ENCODE data around the gene BRAF. TPM values are rescaled to one million over a fixed set of nuclear protein-coding genes. Genes with fewer than 3 reads are reported as not detected.
A peak's percentile ranks its signal among the peaks of the same experiment; 100 is the strongest.
"Not testable (repeated sequence)": the region's sequence is repeated elsewhere in the genome, so short reads cannot be mapped to it uniquely, and the experiment has no call there.

Gene BRAF
- total RNA-seq, 6 experiments from 2014 or later, result 9.0 to 17.7 (median 13.2) TPM

DNA sequence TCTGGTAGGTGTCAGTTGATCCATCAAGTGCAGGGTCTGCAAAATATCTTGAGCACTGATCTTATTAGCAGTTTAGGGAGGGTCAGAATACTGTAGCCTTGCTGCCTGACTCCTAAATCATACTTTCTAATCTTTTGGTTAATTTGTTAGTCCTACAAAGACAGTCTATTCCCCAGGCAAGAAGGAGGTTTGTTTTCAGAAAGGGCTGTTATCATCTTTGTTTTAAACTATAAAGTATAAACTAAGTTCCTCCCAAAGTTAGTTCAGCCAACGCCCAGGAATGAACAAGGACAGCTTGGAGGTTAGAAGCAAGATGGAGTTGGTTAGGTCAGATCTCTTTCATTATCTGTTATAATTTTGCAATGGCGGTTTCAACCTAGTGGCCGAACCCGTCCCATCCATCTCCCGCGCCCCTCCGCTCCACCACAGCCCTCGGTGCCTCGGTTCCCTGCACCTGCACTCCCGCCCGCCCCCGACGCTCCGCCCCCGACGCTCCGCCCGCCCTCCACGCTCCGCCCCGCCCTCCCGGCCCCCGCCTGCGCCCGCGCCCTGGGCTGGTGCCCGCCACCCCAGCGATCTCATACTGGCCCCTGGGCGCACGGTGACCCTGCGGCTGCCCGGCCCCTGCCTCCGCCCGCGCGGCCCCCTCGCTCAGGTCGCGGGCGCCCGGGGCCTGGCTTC lies 252.2 kb downstream of the BRAF start, which contains the start of gene ADCK2:
Gene ADCK2 (plus strand): TSS at position 564 of the 681 bp plus-strand sequence. CDS start 386 bp downstream, outside the sequence.
- Histone ChIP-seq H3K36me3 (no peaks in the 10 kb centered on the region), H3K4me3 (peak within 1 kb of the TSS; percentile 54 to 78 (median 76)), H3K27ac (peak within 1 kb of the TSS in 2 of 3 donors; percentile 40 to 72), H3K9me3 (no peaks in the 10 kb centered on the region), H3K27me3 (no peaks in the 10 kb centered on the region), H3K4me1 (peaks cover 0 to 10% (median 0%) of the 10 kb centered on the region in 4 donors)
- ATAC-seq (peak; percentile 76 to 88 (median 86)), DNase-seq (peak; percentile 75 to 81 (median 76))
- intact Hi-C loops (cut with DNase I), result no loop called here
- TF ChIP-seq CTCF (IDR thresholded peaks at IDR 0.05) (no peak), POLR2A (IDR thresholded peaks at IDR 0.05) (no peak)
- 2% methylated on average over 37 of the region's 41 CpGs for WGBS (ENCODE audit: insufficient coverage, low coverage, low lambda C conversion rate, missing lambda C conversion rate)

GRCh38 chr7:140671966-140672365 lies 252.8 kb downstream of the BRAF start:
- H3K27me3 ChIP-seq, result no peaks in the 10 kb centered on the region
- ATAC-seq (no peak), DNase-seq (no peak)
- intact Hi-C loops (cut with DNase I), result no loop called here
- H3K4me3 ChIP-seq, result no peak overlapping the region
- TF ChIP-seq POLR2A (IDR thresholded peaks at IDR 0.05) (no peak), CTCF (IDR thresholded peaks at IDR 0.05) (no peak)
- no peak overlapping the region for H3K27ac ChIP-seq
- peaks cover 0 to 10% (median 0%) of the 10 kb centered on the region in 4 donors for H3K4me1 ChIP-seq
- H3K36me3 ChIP-seq, result no peaks in the 10 kb centered on the region
- H3K9me3 ChIP-seq, result no peaks in the 10 kb centered on the region
- 58% methylated on average over 7 of the region's 15 CpGs for WGBS (ENCODE audit: insufficient coverage, low coverage, low lambda C conversion rate, missing lambda C conversion rate)

DNA sequence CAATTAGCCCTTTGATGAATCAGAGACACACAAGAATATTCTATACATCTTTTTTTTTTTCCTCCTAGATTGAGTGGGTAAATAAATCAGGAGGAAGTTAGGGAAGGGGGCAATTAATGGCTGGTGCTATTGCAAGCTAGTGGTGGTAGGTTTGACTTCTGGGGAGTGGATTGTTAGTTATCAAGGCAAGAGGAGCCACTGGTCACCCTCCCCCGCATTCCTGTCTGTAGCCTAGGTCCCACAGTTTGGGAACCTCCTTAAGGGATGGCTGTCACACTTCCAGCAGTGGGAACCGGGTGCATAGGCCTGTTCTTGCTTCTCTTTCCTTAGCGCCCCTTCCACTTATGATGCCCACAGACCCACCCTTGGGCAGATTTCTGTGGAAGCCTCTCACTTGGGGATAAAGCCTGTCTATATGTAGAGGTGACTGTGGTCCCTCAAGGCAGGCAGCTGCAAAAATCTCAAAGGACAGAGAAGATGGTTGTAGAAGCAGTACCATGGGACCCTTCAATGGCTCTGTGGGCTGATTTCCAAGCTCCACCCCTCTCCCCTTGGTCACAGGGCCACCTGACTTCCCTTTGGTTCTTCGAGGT lies 254.3 kb downstream of the BRAF start:
- H3K27ac ChIP-seq, result no peak overlapping the region
- no peaks in the 10 kb centered on the region for H3K27me3 ChIP-seq
- ATAC-seq, result no peak
- no peak overlapping the region for H3K4me3 ChIP-seq
- peaks cover 0 to 6% (median 0%) of the 10 kb centered on the region in 4 donors for H3K4me1 ChIP-seq
- no peaks in the 10 kb centered on the region for H3K9me3 ChIP-seq
- TF ChIP-seq CTCF (IDR thresholded peaks at IDR 0.05), result no peak
- TF ChIP-seq POLR2A (IDR thresholded peaks at IDR 0.05), result no peak
- no peaks in the 10 kb centered on the region for H3K36me3 ChIP-seq
- WGBS (ENCODE audit: insufficient coverage, low coverage, low lambda C conversion rate, missing lambda C conversion rate), result 89% methylated on average over 4 of the region's 4 CpGs
- intact Hi-C loops (cut with DNase I), result no loop called here
- DNase-seq, result no peak

- H3K4me1 ChIP-seq; DNase-seq; ATAC-seq; intact Hi-C loops (cut with DNase I); H3K4me3 ChIP-seq; H3K27ac ChIP-seq; H3K36me3 ChIP-seq; H3K27me3 ChIP-seq; H3K9me3 ChIP-seq: not testable (repeated sequence)
- WGBS (ENCODE audit: insufficient coverage, low coverage, low lambda C conversion rate, missing lambda C conversion rate), result 92% methylated on average over 4 of the region's 10 CpGs
These were observed 254.9 kb downstream of the BRAF start for GRCh38 chr7:140669862-140670261.

GRCh38 chr7:140669352-140669751 lies 255.4 kb downstream of the BRAF start:
- Histone ChIP-seq H3K4me3 (no peak overlapping the region), H3K27ac (no peak overlapping the region), H3K4me1 (no peaks in the 10 kb centered on the region), H3K36me3 (no peaks in the 10 kb centered on the region), H3K9me3 (no peaks in the 10 kb centered on the region), H3K27me3 (no peaks in the 10 kb centered on the region)
- no peak for TF ChIP-seq POLR2A (IDR thresholded peaks at IDR 0.05)
- no peak for TF ChIP-seq CTCF (IDR thresholded peaks at IDR 0.05)
- intact Hi-C loops (cut with DNase I), result no loop called here
- no peak for DNase-seq
- no peak for ATAC-seq
- 97% methylated on average over 3 of the region's 3 CpGs for WGBS (ENCODE audit: insufficient coverage, low coverage, low lambda C conversion rate, missing lambda C conversion rate)

All from right lobe of liver (tissue), 6 donors.